ENCODE measurements around the gene BIN1.

The BIN1 gene

GRCh38 chr2:127000937-127001336, 106.0 kb downstream of the BIN1 start:
- TF ChIP-seq CTCF (IDR thresholded peaks at IDR 0.05; ENCODE audit: unreplicated experiment in 3 of 3): no peak
- H3K9me3 Mint-ChIP-seq: no peaks in the 10 kb centered on the region
- H3K27me3 Mint-ChIP-seq (ENCODE audit: low read depth): no peaks in the 10 kb centered on the region
- peaks cover 28% of the 10 kb centered on the region for H3K4me1 Mint-ChIP-seq
- H3K27ac Mint-ChIP-seq: no peak overlapping the region
- H3K4me3 Mint-ChIP-seq: no peak overlapping the region
- no peaks in the 10 kb centered on the region for H3K36me3 Mint-ChIP-seq (ENCODE audit: low read depth)

GRCh38 chr2:127000194-127000593, 106.8 kb downstream of the BIN1 start:
- Mint-ChIP-seq H3K36me3 (ENCODE audit: low read depth) (no peaks in the 10 kb centered on the region), H3K9me3 (no peaks in the 10 kb centered on the region), H3K4me1 (peaks cover 30% of the 10 kb centered on the region), H3K27ac (no peak overlapping the region), H3K4me3 (no peak overlapping the region), H3K27me3 (ENCODE audit: low read depth) (no peaks in the 10 kb centered on the region)
- no peak for TF ChIP-seq CTCF (IDR thresholded peaks at IDR 0.05; ENCODE audit: unreplicated experiment in 3 of 3)

GRCh38 chr2:126999106-126999756, 107.7 kb downstream of the BIN1 start:
- Mint-ChIP-seq H3K27me3 (ENCODE audit: low read depth) (no peaks in the 10 kb centered on the region), H3K4me3 (no peak overlapping the region), H3K36me3 (ENCODE audit: low read depth) (no peaks in the 10 kb centered on the region), H3K27ac (peak overlapping the region in 1 of 3 experiments; percentile 37), H3K9me3 (no peaks in the 10 kb centered on the region), H3K4me1 (peaks cover 26% of the 10 kb centered on the region)
- no peak for TF ChIP-seq CTCF (IDR thresholded peaks at IDR 0.05; ENCODE audit: unreplicated experiment in 3 of 3)

GRCh38 chr2:126998486-126998885, 108.5 kb downstream of the BIN1 start:
- Mint-ChIP-seq H3K27ac (no peak overlapping the region), H3K27me3 (ENCODE audit: low read depth) (no peaks in the 10 kb centered on the region), H3K36me3 (ENCODE audit: low read depth) (no peaks in the 10 kb centered on the region), H3K9me3 (no peaks in the 10 kb centered on the region), H3K4me1 (peaks cover 26% of the 10 kb centered on the region), H3K4me3 (no peak overlapping the region)
- no peak for TF ChIP-seq CTCF (IDR thresholded peaks at IDR 0.05; ENCODE audit: unreplicated experiment in 3 of 3)

Measured in nephron (organoid).